Activated CD4-positive, alpha-beta T cell treated with anti-CD3 and anti-CD28 coated beads, Interleukin-2, amount 50 U/mL, for 4 hours (primary cell): ENCODE measurements around the gene PLEKHM3.
A peak's percentile ranks its signal among the peaks of the same experiment; 100 is the strongest.

ENCODE experiments used
- DNase-seq, 2 experiments: peaks; one replicate each; pipeline ENCODE4 v3.0.0-alpha.2; 2020

The PLEKHM3 gene

GRCh38 chr2:207783514-207783913, 241.8 kb downstream of the PLEKHM3 start:
- no peak for DNase-seq

- no peak for DNase-seq
These were observed 242.9 kb downstream of the PLEKHM3 start for GRCh38 chr2:207782238-207783030.

DNA sequence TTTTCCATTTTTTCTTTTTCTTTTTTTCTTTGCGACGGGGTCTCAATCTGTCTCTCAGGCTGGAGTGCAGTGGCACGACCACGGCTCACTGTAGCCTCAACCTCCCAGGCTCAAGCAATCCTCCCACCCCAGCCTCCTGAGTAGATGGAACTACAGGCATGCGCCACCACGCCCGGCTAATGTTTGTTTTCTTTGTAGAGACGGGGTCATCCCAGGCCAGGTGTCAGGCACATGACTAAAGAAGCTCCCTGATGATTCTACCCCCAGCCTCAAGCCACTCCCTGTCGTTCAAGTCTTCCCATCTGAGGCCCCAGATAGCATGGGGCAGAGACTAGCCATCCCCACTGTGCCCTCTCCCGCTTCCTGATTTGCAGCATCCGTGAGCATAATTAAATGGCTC, 245.8 kb downstream of the PLEKHM3 start:
- DNase-seq: no peak

- no peak for DNase-seq
These were observed 246.9 kb downstream of the PLEKHM3 start for GRCh38 chr2:207778298-207778882.

DNA sequence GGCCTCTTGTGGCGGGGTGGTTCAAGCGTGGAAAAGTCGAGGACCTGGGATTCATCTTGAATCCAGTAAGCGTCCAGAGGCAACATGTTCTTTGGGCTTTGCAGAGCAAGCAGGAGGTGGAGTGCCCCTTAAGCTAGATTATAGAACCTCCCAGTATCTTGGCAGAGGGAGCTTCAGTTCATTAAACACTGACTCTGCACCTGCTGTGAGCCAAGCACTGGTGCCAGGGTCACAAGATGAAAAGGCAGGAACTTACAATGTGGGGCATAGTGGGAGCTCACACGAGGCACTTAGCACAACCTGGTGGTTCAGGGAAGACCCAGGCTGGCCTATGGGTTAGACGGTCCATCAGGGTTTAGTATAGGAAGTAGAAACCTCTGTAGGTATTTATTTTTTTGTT, 248.2 kb downstream of the PLEKHM3 start:
- DNase-seq: no peak

- no peak for DNase-seq
These were observed 249.9 kb downstream of the PLEKHM3 start for GRCh38 chr2:207775473-207775872.

GRCh38 chr2:207772844-207773205, 252.5 kb downstream of the PLEKHM3 start:
- no peak for DNase-seq

GRCh38 chr2:207772081-207772843, 253.1 kb downstream of the PLEKHM3 start:
- DNase-seq: peak; percentile 31 to 34

- DNase-seq: no peak
These were observed 253.9 kb downstream of the PLEKHM3 start for GRCh38 chr2:207771421-207771820.
